NCI-H1417 treated with DMSO at 0.1 percent for 48 hours (cell line): ENCODE results near the gene LRRC8D.

Experiments used
- DNase-seq: peaks from one replicate; lab custom pipeline; 2025; lab: John Stamatoyannopoulos, UW

LRRC8D gene

DNA sequence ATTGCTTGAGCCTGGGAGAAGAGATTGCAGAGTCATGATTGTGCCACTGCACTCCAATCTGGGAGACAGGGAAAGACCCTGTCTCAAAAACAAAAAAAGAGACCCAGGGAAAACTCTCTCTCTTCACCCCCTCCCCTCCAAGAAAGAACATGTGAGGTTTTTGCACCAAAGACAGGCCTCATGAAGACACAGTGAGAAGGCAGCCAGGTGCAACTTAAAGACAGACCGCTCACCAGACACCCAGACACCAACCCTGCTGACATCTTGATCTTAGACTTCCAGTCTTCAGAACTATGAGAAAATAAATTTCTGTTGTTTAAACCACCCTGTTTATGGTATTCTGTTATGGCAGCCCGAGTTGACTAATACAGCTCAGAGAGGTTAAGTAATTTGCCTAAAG is 13.3 kb upstream of the LRRC8D start:
- DNase-seq = no peak

DNA sequence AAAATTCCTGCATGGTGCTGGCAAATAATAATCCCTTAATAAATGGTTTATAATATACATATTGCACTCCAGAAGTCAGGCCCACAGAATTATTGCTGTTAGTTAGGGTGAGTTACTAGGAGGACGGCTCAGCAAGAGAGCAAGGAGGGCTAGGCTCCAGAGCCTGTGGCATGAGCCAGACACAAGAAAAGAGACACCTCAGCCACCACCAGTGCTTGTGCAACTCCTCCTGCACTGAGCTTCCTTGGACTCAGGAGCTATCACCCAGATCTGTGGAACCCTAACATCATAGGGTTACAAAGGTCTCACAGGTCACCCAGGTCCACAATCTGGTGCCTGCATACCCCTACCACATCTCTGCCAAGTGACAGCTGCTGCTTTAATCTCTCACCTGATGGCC is 12.8 kb upstream of the LRRC8D start:
- DNase-seq = no peak

DNA sequence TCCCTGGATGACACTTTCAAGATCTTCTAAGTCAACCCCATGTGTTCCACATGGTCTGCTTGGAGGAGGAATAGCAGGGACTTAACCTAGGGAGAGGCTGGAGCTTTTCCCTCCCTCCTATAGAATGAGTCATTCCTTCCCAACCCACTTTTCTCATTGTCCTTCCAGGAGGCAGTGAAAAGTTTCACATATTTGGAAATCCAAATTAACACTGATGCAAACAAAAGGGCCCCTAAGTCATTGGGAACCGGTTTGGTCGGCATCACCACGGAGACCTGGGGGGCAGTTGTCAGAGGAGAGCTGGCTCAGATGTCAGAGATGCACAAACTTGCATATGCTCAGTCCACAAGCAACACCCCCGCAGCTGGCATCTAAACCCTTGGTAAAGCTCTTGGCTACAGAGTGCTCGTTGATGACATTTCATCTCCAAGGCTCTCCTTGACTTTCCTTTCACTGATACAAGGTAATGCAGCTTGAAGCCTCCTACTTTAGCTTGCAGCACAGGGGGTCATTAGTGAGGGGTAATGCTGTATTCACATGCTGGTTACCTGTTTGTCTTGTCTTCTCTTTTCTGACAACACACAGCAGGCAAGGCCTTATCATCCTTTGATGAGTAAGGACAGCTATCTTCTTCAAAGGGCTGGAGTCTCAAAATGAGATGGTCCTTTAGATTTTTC is 12.3 kb upstream of the LRRC8D start:
- no peak for DNase-seq

DNA sequence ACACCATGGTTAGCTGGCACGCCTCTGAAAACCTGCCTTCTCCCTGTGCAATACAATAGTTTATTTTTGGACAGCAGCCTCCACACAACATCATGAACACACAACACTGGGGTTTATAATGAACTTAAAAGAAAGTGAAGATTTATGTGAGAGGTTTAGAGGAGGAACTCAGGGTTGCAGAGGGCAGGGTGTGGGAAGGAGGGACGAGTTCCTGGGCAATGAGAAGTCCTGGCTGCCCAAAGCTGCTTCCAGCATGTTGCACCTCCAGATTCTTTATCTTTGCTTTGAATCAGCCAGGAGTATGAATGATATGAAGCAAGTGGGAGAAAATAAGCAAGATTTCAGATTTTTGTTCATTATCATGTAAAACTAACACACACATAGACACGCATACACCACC is 11.3 kb upstream of the LRRC8D start:
- DNase-seq = no peak

- DNase-seq = no peak
Measured at GRCh38 chr1:89810302-89810701, 10.5 kb upstream of the LRRC8D start.

DNA sequence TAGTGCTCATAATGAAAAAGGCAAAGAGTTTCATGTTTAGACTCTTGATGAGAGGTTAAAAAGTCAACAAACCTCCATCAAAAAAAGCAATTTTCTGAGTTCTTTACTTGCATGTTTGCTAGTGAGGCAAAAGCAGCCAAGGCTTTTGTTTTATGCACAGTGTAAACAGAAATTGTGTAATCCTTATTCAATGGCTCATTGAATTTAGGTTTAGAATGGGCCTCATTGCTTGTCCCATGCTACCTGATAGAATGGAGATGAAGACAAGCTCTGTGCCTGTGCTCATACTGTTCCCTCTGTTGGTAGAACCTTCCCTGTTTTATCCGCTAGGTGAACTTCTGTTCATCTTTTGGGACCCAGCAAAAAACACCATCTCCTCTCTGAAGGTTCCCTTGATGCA is 10.0 kb upstream of the LRRC8D start:
- DNase-seq = no peak

DNA sequence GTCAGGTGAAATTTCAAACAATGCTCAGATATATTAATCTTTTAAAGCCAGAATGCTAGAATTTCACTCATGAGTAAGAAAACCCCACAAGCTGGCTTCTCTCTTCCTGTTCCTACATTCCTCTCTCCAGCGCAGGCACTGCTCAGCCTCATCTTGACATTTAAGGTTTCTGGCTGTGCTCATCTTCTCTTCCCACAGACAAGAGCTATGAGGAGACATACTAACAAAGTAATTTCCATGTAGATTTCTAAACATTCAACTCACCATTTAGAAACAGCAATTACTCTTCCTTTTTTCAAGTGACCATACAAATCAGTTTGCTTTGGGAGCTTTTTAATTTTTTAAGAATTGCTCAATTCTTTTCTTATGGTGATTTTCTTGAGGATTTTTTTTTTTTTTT is 7.8 kb upstream of the LRRC8D start:
- no peak for DNase-seq

- DNase-seq = no peak
Measured at GRCh38 chr1:89815040-89815439, 5.8 kb upstream of the LRRC8D start.

- DNase-seq = no peak
Measured at GRCh38 chr1:89815611-89816010, 5.2 kb upstream of the LRRC8D start.

DNA sequence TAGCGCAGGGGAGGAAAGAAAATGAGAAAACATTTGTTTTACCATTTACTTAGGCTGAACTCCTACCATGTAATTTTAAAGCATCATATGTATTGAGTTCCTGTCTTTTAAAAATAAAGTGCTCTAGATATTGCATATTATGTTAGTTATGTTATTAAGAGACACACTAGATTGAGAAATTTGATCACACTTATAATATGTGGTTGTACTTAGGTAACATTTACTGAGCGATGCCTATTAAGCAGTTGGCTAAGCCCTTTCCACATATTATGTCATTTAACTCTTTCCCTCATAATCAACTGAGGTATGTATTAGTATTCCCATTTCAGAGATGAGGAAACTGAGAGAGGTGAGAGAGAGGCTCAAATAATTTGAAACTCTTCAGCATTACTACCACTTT is 4.5 kb upstream of the LRRC8D start:
- DNase-seq = no peak

DNA sequence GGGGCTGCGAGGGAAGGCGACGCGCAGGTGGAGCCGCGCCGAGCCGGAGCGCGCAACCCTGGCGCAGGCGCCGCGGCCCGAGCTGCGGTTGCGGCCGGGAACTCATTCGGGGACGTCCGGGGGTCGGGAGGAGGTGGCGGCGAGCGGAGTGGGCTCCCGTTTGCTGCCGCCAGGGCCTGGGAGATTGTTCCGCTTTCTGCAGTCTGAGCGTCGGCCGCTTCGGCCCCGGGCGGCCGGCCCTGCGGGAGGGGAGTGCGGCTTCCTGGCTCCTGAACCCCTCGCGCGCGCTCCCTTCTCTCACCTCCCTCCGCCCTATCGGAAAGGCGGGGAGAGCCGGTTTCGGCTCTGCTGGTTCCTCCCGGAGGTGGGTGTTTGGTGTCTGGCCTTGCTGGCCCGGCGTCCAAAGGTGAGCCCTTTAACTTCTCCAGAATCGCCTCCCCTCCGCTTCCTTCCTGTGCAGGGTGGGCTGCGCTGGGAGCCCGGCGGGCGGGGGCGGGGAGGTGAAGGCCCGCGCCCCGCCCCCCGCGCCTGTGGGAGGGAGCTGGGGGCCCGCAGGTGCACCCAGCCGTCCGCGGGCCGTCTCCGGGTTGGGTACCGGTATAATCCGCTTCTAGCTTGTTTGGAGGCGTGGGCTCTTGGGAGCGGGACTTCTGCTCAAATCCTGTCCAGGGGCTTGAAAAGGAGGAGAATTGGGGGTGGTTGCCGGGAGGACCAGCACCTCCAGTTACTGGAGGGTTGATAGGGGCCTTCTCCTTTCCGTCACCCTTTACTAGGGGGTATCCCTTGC is 683 bp downstream of the LRRC8D start:
- DNase-seq = no peak

- DNase-seq = no peak
Measured at GRCh38 chr1:89822109-89822962, 1.5 kb downstream of the LRRC8D start.

GRCh38 chr1:89822999-89823628 is 2.3 kb downstream of the LRRC8D start:
- no peak for DNase-seq

DNA sequence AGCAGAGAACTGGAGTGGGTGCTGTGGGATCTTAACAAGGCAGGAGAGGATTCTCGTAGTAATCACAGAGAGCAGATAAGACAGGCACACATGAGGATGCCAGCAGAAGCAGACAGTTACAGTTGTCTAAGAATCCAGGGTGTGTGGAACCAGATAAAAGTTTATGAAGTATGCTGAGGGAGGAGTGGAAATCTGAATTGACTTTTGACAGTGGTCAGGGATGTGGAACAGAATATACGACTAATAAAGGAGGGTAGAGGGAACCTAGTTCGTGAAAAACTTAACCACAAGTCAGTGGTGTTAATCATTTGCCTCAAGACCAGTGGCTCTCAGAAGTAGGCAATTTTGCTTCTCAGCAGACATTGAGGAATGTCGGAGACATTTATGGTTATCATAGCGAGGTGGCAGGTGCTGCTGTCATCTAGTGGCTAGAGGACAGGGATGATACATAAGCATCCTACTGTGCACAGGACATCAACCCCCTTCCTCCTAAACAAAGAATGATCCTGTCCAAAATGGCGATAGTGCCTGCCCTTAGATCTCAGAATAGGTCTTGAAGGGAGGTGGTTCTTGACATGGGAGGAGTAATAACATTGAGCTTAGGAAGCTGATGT is 3.0 kb downstream of the LRRC8D start:
- DNase-seq = no peak

DNA sequence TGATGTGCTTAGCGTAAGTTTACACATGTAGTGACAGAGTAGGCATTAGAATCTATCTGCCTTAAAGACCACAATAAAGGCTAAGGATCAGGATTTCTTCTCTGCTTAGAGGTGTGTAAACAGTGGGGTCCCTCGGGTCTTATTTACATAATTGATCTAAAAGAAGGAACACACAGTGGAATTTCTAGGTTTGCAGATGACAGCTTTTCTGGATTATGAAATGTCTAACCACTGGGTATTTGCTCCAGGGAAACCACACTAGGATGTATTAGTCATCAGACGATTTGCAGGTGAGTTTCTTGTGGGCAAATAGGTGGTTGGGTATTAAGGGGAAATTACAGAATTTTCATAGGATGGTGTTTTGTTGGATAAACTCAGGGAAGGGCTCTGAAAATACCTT is 5.8 kb downstream of the LRRC8D start:
- no peak for DNase-seq

GRCh38 chr1:89827330-89827729 is 6.5 kb downstream of the LRRC8D start:
- DNase-seq = no peak

GRCh38 chr1:89827902-89828301 is 7.1 kb downstream of the LRRC8D start:
- no peak for DNase-seq

- DNase-seq = no peak
Measured at GRCh38 chr1:89829186-89829585, 8.4 kb downstream of the LRRC8D start.

- no peak for DNase-seq
Measured at GRCh38 chr1:89831462-89832120, 10.8 kb downstream of the LRRC8D start.

DNA sequence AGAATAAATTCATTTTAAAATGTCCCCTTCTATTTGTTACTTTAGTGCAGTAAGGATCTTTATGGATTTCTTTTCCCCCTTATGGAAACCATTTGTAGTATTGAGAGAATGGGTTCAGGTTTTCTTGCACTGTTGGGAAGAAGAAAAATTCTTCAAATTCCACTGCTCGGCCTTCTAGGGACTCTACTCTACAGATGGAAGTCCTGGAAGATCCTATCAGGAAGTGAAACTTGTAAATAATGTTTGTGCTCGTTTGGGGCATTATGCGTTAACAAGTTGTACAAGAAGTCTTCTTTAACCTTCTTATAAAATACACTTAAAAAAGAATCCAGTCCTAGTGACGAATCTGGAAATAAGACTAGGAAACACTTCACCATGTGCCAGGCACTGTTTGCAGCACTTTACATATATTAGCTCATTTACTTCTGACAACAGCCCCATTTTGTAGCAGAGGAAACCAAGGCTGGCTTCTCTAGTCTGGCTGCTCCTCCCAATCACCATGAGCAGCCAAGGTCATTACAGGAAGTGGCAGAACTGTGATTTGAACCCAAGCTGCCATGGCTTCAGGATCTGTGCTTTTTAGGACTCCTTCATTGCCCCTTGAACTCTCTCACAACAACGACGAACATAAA is 11.8 kb downstream of the LRRC8D start:
- no peak for DNase-seq
